Fibroblast of skin of left quadriceps (primary cell): ENCODE results near the gene BCAR1.
"Not testable (repeated sequence)": the region's sequence is repeated elsewhere in the genome, so short reads cannot be mapped to it uniquely, and the experiment has no call there.

Experiments used
- DNase-seq, 2 experiments: peaks; one replicate each; pipeline ENCODE4 v3.0.0-alpha.2; 2013; ENCODE audit warnings: low read depth in 2 of 2

The BCAR1 gene

DNA sequence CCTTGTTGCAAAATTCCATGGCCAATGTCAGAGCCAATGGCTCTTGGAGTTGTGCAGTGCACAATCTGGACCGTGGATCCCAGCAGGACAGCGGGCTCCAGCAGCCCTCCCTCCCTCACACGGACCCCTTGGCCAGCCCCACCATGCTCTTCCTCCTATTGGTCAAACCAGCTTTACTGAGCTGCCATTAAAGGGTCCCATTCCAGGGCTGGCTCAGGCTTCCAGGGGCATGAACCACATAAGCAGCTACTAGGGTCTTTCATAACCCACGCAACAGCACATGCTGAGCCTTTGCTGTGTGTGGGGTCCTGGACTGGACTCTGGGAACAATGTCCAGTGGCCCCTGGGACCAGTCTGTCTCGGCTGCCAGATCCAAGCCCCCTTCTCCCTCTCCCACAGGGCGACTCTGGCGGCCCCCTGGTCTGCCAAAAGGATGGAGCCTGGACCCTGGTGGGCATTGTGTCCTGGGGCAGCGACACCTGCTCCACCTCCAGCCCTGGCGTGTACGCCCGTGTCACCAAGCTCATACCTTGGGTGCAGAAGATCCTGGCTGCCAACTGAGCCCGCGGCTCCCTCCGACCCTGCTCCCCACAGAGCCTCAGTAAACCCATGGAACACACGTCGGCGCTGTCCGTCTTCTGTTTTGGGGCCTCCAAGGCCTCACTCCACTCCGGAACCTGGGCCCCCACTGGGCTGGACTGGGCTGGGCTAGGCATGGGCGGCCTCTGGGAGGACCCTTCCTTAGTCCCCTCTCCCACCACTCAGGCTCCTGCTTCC, 26.9 kb downstream of the BCAR1 start:
- no peak for DNase-seq

DNA sequence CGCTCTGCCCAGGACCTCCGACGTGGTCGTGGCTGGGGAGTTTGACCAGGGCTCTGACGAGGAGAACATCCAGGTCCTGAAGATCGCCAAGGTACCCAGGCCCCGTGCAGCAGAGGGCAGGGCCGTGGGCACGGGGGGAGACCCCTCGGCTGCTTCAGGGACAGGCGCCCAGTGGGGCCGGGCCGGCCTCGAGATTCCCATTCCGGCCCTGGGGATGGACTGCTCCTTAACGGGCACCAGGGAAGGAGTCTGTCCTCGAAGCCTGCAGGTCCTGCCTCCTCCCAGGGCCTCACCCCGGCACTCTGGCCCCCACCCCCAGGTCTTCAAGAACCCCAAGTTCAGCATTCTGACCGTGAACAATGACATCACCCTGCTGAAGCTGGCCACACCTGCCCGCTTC, 28.3 kb downstream of the BCAR1 start:
- DNase-seq = not testable (repeated sequence)

DNA sequence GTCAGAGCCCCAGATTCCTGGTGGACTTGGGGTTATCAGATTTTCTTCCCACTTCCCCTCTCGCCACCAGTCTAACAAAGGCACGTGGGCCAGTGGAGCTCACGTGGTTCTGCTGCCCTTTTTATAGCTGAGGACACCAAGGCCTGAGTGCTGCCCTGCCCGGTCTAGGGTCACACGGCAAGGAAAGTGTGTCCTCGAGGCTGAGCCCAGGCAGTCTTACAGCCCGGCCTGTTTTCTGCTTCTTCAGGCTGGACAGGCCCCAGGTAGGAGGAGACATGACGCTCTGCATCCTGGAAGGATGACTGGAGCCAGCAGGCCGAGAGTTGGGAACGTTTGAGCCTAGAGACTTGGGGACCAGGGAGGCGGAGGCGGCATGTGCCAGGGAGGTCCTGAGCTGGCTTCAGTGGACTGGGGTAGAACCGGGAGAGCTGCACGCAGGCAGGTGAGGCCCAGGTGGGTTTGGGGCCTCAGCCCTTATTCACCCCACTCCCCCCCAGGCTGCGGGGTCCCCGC, 29.1 kb downstream of the BCAR1 start:
- DNase-seq = no peak

DNA sequence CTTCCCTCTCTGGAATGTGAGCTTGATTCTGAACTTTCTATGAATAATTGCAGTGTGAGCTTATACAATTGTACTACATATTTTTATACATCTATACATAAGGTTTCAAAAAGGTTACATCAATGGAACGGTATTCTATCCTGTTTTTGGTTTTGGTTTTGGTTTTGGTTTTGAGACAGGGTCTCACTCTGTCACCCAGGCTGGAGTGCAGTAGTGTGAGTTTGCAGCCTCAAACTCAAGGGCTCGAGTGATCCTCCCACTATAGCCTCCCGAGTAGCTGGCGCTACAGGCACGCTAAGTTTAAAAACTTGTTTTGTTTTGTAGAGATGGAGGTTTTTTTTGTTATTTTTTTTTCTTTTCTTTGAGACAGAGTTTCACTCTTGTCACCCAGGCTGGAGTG, 31.6 kb downstream of the BCAR1 start:
- DNase-seq = no peak

DNA sequence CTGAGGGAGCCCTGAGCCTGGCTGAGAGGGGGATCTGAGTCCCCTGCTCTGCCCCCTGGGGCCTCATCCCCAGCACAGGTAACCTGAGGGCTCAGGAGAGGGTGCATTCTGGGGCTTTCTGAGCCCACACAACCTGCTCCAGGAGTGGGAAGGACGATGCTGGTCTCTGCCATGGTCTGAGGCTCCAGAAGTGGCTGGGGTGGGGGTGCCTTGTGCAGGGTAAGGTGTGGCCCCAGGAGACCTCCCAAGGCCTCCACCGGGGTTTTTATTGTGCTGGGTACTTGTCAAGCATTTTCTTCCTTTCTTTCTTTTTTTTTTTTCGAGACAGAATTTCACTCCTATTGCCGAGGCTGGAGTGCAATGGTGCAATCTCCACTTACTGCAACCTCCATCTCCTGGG, 32.3 kb downstream of the BCAR1 start:
- no peak for DNase-seq

DNA sequence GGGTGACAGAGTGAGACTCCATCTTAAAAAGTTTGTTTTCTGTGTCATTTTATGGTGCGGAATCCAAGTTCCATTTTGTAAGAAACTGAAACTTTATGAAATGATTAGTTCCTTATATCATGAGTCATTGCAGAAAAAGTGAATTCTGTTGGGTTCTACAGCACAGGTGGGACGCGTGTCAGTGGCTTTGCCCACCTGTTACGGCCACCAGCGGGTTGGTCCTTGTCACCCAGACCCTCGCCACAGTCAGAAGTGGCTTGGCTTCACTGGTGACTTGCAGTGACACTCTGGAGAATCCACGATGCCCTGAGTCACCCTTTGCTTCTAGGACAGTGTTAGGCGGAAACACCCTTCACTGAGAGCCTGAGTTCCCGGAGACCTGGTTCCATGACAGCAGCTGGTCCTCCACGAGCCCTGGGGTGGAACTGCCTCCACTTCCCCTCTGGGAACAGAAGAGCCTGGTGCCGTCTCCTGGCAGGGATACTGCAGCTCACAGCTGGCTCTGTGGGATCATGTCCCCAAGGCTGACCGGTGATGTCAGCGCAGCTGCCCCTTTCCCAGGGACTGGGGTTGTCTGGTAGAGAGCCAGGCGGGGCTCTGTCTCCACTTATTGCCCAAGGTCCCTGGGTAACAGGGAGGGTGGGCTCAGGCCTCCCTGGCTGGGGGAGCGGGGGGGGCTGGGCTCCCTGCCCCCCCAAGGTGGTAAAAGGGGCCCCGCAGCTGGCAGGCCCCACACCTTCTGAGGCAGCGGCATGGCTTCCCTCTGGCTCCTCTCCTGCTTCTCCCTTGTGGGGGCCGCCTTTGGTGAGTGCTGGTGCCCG, 33.0 kb downstream of the BCAR1 start, which contains the start of gene CTRB1:
Gene CTRB1, plus strand, starts transcription at position 733 of the 821 bp plus-strand sequence. Its CDS starts 20 bp downstream, at position 753.
- no peak for DNase-seq

DNA sequence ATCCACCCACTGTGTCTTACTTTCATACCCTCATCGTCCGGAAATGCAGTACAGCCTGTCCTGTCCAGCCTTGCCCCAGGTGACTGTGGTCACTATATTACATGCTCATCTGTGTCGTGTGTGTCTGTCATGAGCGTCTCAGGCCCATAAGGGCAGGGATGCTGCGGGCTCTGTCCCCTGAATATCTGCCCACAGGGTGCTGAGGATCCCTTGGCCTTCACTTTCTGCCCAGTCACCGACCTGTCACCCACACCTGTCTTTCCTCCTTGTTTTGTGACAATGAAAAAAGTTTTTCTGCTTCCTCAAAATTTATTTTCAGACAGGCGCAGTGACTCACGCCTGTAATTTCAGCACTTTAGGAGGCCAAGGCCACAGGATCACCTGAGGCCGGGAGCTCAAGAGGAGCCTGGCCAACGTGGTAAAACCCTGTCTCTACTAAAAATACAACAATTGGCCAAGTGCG, 34.0 kb downstream of the BCAR1 start:
- DNase-seq = no peak

DNA sequence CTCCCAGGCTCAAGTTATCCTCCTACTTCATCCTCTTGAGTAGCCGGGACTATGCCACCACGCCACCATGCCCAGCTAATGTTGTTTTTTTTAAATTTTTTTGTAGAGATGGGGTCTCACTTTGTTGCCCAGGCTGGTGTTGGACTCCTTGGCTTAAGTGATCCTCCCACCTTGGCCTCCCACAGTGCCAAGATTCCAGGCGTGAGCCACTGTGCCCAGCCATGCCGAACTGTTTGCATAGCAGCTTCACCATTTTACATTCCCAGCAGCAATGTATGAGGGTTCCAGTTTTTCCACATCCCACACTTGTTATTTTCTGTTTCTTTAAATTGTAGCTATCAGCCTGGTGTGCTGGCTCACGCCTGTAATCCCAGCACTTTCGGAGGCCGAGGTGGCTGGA, 34.8 kb downstream of the BCAR1 start:
- no peak for DNase-seq

DNA sequence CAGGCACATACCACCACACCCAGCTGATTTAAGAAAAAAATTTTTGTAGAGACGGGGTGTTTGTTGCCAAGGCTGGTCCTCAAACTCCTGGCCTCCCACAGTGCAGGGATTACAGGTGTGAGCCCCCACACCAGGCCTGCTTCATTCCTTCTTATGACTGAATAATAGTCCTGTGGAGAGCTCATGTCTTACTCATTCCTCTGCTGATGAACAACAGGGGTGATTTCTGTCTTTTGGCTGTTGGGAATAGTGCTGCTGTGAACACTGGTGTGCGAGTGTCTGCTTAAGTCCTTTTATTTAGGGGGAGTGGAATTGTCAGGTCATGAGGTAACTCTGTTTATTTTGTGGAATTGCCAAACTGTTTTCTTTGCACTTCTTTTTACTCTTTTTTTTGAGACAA, 35.3 kb downstream of the BCAR1 start:
- DNase-seq = no peak

DNA sequence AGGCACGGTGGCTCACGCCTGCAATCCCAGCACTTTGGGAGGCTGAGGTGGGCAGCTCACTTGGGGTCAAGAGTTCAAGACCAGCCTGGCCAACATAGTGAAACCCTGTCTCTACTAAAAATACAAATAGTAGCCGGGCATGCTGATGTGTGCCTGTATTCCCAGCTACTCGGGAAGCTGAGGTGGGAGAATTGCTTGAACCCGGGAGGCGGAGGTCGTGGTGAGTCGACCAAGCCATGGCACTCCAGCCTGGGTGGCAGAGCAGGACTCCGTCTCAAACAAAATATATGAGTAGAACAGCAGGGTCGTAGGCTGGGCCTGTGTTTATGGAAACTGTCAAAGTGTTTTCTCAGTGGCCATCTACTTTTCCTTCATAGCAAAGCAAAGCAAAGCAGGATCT, 40.1 kb downstream of the BCAR1 start:
- not testable (repeated sequence) for DNase-seq

DNA sequence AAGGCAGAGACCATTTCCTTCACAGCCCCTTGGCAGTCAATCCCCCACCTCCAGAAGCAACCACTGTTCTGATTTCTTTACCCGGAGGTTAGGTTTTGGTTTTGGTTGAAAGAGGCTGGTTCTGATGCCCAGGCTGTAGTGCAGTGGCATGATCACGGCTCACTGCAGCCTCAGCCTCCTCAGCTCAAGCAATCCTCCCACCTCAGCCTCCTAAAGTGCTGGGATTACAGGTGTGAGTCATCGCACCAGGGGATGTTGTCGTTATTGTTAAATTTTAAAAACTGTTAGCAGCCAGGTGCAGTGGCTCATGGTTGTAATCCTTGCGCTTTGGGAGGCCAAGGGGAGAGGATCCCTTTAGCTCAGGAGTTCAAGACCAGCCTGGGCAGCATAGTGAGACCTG, 41.5 kb downstream of the BCAR1 start:
- no peak for DNase-seq

DNA sequence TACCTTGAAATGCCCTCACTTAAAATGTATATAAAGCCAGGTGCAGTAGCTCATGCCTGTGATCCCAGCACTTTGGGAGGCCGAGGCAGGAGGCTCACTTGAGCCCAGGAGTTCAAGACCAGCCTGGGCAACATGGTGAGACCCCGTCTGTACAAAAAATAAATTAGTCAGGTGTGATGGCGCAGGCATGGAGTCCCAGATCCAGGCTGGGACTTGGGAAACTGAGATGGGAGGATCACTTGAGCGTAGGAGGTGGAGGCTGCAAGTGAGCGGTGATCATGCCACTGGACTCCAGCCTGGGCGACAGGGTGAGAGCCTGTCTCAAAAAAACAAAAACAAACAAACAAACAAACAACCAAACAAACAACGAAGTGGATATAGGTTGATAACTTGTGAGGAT, 41.9 kb downstream of the BCAR1 start:
- DNase-seq = not testable (repeated sequence)

DNA sequence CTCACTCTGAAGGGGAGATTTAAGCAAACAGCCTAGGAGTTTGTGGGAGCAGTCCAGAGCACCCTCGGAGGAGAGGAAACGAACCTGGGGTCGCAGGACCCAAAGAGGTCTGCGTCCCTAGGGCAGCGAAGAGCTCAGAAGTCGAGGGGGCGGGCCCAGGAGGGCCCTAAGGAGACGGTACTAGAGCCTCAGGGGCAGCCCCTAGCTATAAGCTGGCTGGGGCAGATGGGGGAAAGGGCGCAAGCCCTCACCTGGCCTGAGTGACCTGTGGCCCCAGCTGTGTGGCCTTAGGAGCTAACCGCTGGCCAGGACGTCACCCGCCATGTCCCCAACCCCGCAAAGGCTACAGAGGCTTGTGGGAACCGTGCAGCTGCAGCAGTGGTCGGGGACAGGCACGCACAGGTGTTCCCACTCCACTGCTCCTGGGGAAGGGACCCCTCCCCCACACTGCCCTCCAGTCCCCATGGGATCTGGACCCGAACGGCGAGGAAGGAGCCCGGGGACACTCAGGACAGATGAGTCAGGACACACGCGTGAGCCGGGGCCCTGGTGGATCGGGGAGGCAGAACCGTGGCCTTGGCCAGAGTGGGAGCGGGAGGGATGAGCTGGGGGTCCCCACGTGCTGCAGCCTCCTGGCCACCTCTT, 42.4 kb downstream of the BCAR1 start:
- DNase-seq = no peak

DNA sequence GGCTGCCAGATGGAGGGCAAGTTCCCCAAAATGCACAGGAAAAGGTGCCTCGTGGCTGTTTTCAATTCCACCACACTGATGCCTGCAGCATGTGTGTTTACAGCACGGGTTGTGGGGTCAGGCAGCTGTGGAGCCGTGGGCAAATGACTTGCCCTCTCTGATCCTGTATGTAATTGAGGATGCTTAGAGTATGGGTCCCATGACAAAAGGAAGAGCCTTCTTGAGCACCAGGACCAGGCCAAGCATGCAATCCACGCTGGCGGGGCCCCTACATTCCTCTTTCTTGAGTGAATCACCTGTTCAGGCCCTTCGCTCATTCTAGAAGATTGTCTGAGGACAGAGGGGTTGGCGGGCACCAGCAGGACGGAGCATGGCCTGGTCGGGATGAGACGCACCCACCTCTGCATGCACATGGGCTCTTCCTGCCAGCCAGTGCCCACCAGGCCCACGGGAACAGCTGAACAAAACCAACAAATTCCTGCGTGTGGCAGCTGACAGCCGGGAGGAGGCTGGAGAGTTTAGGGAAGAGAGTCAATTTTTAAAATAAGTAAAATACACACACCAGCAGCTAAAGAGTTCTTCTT, 43.1 kb downstream of the BCAR1 start:
- DNase-seq = no peak

DNA sequence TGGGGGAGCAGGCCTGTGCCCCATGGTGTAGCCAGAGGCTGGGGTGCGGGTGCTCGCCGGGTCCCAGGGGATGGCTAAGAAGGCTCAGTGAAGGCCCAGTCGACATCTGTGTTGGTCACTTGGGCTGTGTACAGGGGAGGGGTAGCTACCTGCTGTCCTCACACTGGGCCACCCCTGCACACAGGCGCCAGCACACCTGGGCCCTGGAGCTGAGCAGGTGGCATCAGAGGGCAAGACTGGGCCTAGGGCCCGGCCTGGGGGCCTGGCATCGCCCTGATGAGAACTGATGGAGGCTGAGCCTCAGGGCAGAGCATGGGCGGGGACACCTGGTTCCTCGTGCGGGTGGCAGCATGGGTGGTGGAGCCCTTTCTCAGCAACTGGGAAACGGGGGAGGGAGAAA, 43.6 kb downstream of the BCAR1 start:
- no peak for DNase-seq

DNA sequence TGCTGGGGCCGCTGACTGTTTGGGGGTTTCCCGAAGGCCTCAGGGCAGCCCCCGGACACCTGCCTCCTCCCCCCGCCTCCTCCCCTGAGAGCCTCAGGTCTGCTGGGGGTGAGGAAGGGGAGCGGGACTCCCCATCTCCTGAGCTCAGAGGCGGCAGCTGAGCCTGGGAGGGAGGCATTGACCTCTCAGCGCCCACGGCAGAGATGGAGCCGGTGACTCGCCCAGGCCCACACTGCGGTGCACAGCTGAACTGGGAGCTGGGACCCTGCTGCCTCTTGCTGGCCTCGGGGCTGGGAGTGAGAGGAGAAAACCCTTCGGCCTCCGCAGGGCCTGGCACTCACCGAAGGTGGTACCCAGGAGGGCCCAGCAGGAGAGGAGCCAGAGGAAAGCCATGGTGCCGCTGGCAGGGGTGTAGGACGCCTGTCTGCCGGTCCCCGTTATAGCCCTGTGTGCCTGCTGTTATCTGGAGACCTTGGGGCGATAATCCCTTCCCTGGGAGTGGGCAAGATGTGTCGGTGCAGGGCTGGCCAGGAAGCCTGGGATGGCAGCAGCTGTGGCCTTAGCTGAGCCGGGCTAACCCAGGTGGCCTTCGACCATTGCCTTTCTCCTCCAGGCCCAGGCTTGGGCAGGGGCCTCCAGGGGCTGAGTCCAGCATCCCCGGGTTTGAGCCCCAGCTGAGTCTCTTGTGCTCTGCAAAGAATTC, 44.5 kb downstream of the BCAR1 start, which contains the start of gene CTRB2:
Gene CTRB2, minus strand, starts transcription at position 413 of the 703 bp plus-strand sequence. Its CDS starts 20 bp downstream, at position 393.
- no peak for DNase-seq

DNA sequence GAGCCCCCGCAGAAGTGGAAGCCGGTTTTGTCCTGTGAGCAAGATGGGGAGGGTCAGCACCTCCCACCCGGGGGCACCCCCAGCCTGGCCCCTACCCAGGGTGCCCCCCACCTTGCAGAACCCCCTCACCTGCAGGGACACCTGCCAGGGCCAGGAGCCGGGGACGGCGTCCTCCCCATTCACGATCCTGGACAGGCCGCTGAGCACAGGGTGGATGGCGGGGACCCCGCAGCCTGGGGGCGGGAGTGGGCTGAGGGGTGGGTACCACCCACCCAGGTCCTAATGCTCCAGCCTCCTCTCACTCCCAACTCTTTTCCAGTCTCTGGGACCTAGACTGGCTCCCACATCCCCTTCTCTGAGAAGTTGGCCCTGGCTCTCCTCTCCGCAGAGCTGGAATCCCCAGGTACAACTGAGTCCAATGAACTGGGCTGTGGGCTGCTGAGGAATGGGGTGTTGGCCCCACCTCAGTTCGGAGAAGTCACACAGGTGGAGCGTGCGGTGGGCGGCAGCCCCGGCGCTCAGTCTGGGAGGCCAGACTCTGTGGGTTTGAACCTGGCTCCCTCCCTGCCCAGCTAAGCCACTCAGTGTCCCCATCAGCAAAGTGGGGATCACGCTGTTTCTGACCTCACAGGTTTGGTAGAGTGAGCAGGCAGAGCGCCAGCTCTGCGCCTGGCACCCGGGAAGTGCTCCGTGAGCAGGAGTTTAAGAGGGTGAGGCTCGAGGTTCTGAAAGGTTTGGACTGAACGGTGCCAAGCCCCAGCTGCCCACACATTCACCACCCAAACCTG, 45.3 kb downstream of the BCAR1 start:
- not testable (repeated sequence) for DNase-seq

DNA sequence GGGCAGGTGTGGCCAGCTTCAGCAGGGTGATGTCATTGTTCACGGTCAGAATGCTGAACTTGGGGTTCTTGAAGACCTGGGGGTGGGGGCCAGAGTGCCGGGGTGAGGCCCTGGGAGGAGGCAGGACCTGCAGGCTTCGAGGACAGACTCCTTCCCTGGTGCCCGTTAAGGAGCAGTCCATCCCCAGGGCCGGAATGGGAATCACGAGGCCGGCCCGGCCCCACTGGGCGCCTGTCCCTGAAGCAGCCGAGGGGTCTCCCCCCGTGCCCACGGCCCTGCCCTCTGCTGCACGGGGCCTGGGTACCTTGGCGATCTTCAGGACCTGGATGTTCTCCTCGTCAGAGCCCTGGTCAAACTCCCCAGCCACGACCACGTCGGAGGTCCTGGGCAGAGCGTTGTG, 46.0 kb downstream of the BCAR1 start:
- DNase-seq = not testable (repeated sequence)

DNA sequence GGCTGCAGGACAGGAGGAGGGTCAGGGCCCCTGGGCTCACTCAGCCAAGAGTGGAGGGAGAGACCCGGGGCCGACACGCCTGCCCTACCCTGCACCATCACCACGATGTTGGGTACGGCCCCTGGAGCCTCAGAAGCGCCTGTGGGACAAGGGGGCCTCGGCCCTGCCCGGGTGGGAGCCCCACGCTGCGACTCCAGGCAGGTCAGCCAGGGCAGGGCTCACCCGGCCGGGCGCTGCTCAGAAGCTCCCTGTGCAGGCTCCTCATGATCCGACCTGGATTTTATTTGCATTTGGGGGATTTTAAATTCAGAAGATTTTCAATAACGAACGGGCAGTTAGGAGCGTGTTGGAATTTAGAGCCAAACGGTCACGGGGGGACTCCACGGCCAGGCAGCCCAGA, 46.5 kb downstream of the BCAR1 start:
- not testable (repeated sequence) for DNase-seq

DNA sequence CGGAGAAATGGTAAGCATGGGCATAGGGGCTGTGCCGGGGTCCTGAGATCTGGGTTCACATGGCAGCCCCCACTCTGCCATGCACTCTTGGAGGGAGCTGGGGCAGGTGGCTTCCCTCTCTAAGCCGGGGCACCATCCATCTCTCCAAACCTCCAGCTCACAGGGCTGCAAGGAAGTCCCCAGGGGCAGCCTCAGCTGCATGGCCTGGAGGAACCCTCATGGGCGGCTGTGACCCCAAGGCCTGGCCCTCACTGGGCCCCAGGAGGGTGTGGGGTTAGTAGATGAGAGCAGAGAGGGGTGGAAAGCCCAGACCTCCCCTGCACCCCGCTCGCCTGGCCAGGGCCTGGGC, 47.0 kb downstream of the BCAR1 start:
- no peak for DNase-seq
